ENCODE results near the gene FIGN. TPM values are rescaled to one million over a fixed set of nuclear protein-coding genes. Genes with fewer than 3 reads are reported as not detected.
A peak's percentile ranks its signal among the peaks of the same experiment; 100 is the strongest.

The FIGN gene
- total and polyA plus RNA-seq, 2 of the 8 experiments (the other 6 are each of a cell fraction or from before 2014, with no cell fraction given), result 5.0 to 22.8 TPM

DNA sequence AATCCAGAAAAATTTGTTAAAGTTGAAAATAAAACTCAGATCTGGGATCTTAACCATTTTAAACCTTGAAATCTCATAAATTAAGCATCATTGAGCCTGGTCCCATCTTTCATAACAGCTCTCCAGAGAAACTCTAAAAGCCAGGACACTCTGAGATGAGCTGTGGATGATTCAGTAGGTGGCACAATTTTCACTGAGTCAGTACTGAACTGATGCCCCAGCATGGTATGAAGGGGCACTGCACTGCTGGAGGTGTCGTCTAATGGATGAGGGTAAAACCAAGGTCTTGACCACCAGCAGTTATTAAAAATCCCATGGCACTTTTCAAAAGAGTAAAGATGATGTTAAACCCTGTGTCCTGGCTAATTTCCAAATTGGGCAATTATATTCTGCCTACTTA is 170.6 kb downstream of the FIGN start:
- Histone ChIP-seq H3K4me1 (replicated peaks in 1 of 4; ENCODE audit: control insufficient read depth in 3 of 4, insufficient read depth in 4 of 4, low read length in 3 of 4) (no peaks in the 10 kb centered on the region), H2BK5ac (ENCODE audit: low read depth, low read length) (no peak overlapping the region), H2AK5ac (ENCODE audit: low read depth, low read length) (no peak overlapping the region), H2BK15ac (ENCODE audit: low read length) (no peak overlapping the region), H3K79me1 (ENCODE audit: low read depth, low read length) (no peaks in the 10 kb centered on the region), H3K18ac (ENCODE audit: extremely low read depth, low read length) (no peak overlapping the region), H4K20me1 (replicated peaks in 1 of 2; ENCODE audit: control insufficient read depth in 1 of 2, insufficient read depth in 2 of 2, low read length in 2 of 2) (no peaks in the 10 kb centered on the region), H3K9ac (replicated peaks in 1 of 4; ENCODE audit: extremely low read depth in 1 of 4, low read depth in 3 of 4, low read length in 3 of 4) (no peak overlapping the region), H3K27ac (ENCODE audit: low read depth, low read length) (no peak overlapping the region), H3K23me2 (ENCODE audit: low read depth, low read length) (no peaks in the 10 kb centered on the region), H2BK12ac (ENCODE audit: low read depth, low read length) (no peak overlapping the region), H4K8ac (ENCODE audit: extremely low read depth, insufficient read depth, low read length) (no peak overlapping the region), H3K4me3 (ENCODE audit: extremely low read depth in 1 of 4, insufficient read depth in 2 of 4, low read depth in 3 of 4, low read length in 4 of 4) (no peak overlapping the region), H3K9me3 (ENCODE audit: insufficient read depth in 2 of 2, low read depth in 1 of 2, low read length in 1 of 2) (no peaks in the 10 kb centered on the region), H3K4ac (replicated peaks; ENCODE audit: insufficient read length, low read depth, low read length) (no peak overlapping the region), H3K27me3 (replicated peaks in 1 of 4; ENCODE audit: control insufficient read depth in 3 of 4, extremely low read depth in 1 of 4, insufficient read depth in 3 of 4, low read length in 3 of 4) (peaks cover 0 to 1% (median 0%) of the 10 kb centered on the region in 4 experiments; a peak in 2 of 7 replicates), H2BK120ac (replicated peaks; ENCODE audit: low read depth, low read length) (no peak overlapping the region), H2AFZ (ENCODE audit: low read length) (no peak overlapping the region), H3K4me2 (ENCODE audit: insufficient read depth in 1 of 2, low read depth in 2 of 2, low read length in 2 of 2) (no peak overlapping the region), H2BK20ac (ENCODE audit: low read length) (no peak overlapping the region), H3K36me3 (ENCODE audit: control insufficient read depth in 2 of 4, insufficient read depth in 4 of 4, low read length in 3 of 4) (no peaks in the 10 kb centered on the region), H3K23ac (ENCODE audit: insufficient read length) (no peak overlapping the region), H3K14ac (ENCODE audit: insufficient read length) (no peak overlapping the region), H4K5ac (ENCODE audit: insufficient read length, low read depth, low read length) (no peak overlapping the region), H3K56ac (replicated peaks; ENCODE audit: insufficient read length, low read depth, low read length) (no peak overlapping the region), H4K91ac (replicated peaks; ENCODE audit: insufficient read length, low read length) (no peak overlapping the region), H3K79me2 (ENCODE audit: control insufficient read depth in 1 of 2, insufficient read depth in 2 of 2, low read length in 2 of 2) (no peaks in the 10 kb centered on the region)
- POLR2A ChIA-PET (ENCODE audit: partially characterized antibody), result no interaction called here
- DNase-seq (ENCODE audit: low read depth in 1 of 2, low spot score in 2 of 2) (no peak), FAIRE-seq (no peak)
- 79% methylated on average over 1 of the region's 1 CpG; no CpG with 5 or more reads in 1 of the 2 experiments for WGBS, 2 experiments (ENCODE audit: extremely low coverage in 1 of 2, insufficient coverage in 1 of 2, insufficient read length in 1 of 2, insufficient replicate concordance in 2 of 2, low coverage in 1 of 2, low lambda C conversion rate in 2 of 2, missing lambda C conversion rate in 1 of 2)
- CTCF ChIA-PET (ENCODE audit: partially characterized antibody), result interaction anchor here (1.3 kb wide), 1 partner anchor 10 kb away, joined by 3 read pairs; no protein-coding TSS in a partner anchor
- no peak for TF ChIP-seq POLR2A (IDR thresholded peaks at IDR 0.05; ENCODE audit: control extremely low read depth in 1 of 2, low read depth in 2 of 2, low read length in 2 of 2)
- TF ChIP-seq, protein P1, sequence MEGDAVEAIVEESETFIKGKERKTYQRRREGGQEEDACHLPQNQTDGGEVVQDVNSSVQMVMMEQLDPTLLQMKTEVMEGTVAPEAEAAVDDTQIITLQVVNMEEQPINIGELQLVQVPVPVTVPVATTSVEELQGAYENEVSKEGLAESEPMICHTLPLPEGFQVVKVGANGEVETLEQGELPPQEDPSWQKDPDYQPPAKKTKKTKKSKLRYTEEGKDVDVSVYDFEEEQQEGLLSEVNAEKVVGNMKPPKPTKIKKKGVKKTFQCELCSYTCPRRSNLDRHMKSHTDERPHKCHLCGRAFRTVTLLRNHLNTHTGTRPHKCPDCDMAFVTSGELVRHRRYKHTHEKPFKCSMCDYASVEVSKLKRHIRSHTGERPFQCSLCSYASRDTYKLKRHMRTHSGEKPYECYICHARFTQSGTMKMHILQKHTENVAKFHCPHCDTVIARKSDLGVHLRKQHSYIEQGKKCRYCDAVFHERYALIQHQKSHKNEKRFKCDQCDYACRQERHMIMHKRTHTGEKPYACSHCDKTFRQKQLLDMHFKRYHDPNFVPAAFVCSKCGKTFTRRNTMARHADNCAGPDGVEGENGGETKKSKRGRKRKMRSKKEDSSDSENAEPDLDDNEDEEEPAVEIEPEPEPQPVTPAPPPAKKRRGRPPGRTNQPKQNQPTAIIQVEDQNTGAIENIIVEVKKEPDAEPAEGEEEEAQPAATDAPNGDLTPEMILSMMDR (IDR thresholded peaks at IDR 0.05; ENCODE audit: control extremely low read depth in 1 of 3, insufficient read depth in 1 of 3, low read depth in 1 of 3, low read length in 3 of 3), result peak in 1 of 3 experiments; percentile 24; a peak in 1 of 4 replicates
- no peak for TF ChIP-seq JUN (IDR thresholded peaks at IDR 0.05; ENCODE audit: low read depth, low read length)
- peak; percentile 20 to 23; a peak in 2 of 4 replicates for TF ChIP-seq RAD21 (IDR thresholded peaks at IDR 0.05 in 1 of 2, conservative IDR thresholded peaks at IDR 0.05 in 1 of 2; ENCODE audit: low read depth in 2 of 2, low read length in 2 of 2)
- TF ChIP-seq, protein P2, sequence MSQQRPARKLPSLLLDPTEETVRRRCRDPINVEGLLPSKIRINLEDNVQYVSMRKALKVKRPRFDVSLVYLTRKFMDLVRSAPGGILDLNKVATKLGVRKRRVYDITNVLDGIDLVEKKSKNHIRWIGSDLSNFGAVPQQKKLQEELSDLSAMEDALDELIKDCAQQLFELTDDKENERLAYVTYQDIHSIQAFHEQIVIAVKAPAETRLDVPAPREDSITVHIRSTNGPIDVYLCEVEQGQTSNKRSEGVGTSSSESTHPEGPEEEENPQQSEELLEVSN (IDR thresholded peaks at IDR 0.05), result no peak
- no peak for TF ChIP-seq CREB1 (IDR thresholded peaks at IDR 0.05)

All from H1 (cell line).